Liver (tissue), 3 donors: ENCODE data around the gene EN1.

Source experiments
- CTCF ChIP-seq: fragments of 150-350 bp; IDR thresholded peaks from 2 replicates; pipeline ENCODE4 v1.5.1; 2017; ENCODE audit warnings: improper control_type of control experiment, low read depth, low read length; ENCODE audit not compliant: missing input control
- MAX ChIP-seq: IDR thresholded peaks from 2 replicates; pipeline ENCODE4 v1.6.1; 2016; ENCODE audit warnings: antibody characterized with exemption
- TAF1 ChIP-seq: conservative IDR thresholded peaks from 2 replicates; pipeline ENCODE4 v1.6.1; 2016; ENCODE audit warnings: antibody characterized with exemption, mild to moderate bottlenecking
- donor health status: healthy.
- donor health status: healthy.

GRCh38 chr2:118864207-118864606 is 16.8 kb upstream of the EN1 start:
- TF ChIP-seq MAX (no peak), CTCF (no peak), TAF1 (no peak)
